Umbilical cord (tissue), 2 donors: ENCODE data around the gene AJUBA. TPM values are rescaled to one million over a fixed set of nuclear protein-coding genes. Genes with fewer than 3 reads are reported as not detected.
"Not testable (repeated sequence)": the region's sequence is repeated elsewhere in the genome, so short reads cannot be mapped to it uniquely, and the experiment has no call there.

Experiments used
- DNase-seq: peaks from one replicate; pipeline ENCODE4 v3.0.0-alpha.2; 2015; ENCODE audit warnings: low spot score
- total RNA-seq: library from RNA; depleted of rRNA; stranded (reverse); fragments of >200 nt; gene quantifications from one replicate; pipeline ENCODE4 v1.2.3, GENCODE V29; 2014; ENCODE audit warnings: low replicate concordance; ENCODE audit not compliant: insufficient read depth

AJUBA gene
- total RNA-seq, 1 donor from 2014 or later = 69.1 TPM

DNA sequence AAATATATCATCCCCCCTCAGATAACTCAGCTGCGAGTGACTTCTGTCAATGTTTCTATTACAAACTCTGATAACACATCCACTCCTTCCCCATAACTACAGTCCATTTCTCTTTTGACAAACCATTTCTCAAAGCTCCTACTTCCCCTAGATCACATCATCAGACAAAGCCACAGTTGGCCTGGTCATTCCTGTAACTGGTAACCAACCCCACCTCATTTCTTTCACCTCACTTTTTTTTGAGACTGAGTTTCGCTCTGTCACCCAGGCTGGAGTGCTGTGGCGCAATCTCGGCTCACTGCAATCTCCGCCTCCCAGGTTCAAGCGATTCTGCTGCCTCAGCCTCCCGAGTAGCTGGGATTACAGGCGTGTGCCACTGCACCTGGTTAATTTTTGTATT is 30.6 kb downstream of the AJUBA start:
- DNase-seq = not testable (repeated sequence)

DNA sequence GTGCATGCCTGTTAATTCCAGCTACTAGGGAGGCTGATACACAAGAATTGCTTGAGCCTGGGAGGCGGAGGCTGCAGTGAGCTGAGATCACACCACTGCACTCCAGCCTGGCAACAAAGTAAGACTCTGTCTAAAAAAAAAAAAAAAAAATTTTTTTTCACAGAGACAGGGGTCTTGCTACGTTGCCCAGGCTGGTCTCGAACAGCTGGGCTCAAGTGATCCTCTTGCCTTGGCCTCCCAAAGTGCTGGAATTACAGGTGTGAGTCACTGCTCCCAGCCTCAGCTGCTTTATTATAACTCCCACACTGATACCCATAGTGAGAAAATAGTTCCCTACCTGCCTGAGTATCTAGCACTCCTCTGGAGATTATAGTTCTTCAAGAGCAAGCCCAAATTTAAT is 36.7 kb downstream of the AJUBA start:
- DNase-seq = no peak

DNA sequence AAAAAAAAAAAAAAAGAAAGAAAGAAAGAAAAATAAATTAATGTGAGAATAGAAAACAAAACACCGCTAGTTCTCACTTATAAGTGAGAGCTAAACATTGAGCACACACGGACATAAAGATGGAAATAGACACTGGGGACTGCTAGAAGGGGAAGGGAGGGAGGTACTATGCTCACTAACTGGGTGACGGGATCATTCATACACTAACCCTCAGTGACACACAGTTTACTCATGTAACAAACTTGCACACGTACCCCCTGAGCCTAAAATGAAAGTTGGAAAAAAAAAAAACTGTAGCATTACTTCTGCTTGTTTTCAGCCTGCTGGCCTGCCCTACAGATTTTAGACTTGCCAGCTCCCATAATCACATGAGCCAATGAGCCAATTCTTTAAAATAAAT is 42.7 kb downstream of the AJUBA start:
- DNase-seq = no peak

- no peak for DNase-seq
These were observed 47.2 kb downstream of the AJUBA start for GRCh38 chr14:22935156-22935555.

DNA sequence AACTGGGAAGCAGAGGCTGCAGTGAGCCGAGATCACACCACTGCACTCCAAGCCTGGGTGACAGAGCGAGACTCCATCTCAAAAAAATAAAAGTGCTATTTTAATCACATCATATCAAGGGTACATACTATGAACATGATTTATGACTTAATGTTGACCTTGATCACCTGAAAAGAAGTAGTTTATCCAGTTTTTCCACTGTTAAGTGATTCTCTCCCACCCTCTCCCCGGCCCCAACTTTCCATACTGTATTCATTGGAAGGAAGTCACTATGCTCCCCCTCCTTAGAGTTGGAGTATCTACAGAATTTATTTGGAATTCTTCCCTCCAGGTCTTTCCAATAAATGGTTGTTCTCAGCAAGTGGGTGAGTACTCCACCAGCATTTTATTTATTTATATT is 50.2 kb downstream of the AJUBA start:
- DNase-seq = no peak

DNA sequence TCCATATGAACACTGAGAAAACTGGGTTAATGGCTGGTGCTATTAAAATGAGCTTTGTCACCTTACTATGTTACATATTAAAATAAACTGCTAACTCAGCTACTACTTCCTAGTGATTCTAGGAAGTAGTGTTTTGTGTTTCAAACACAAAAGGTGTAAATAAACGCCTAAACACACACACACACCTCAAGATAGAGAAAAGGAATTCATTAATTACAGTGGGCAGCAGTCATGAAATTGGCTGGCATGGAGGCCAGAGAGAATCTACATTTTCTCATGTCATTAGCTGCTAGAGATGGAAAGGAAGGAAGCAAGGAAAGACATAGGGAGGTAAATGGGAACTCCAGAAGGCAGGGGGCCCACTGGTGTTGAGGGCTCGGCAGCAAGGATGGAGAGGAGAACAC is 52.4 kb downstream of the AJUBA start:
- DNase-seq = no peak

GRCh38 chr14:22929104-22929960 is 53.0 kb downstream of the AJUBA start, which contains the start of gene PRMT5:
Gene PRMT5, minus strand, starts transcription at chr14:22929376. Its CDS starts 15 bp downstream, at chr14:22929361.
- DNase-seq = peak; percentile 100

- peak; percentile 17 for DNase-seq
These were observed 53.9 kb downstream of the AJUBA start for GRCh38 chr14:22928237-22929103.

- no peak for DNase-seq
These were observed 56.0 kb downstream of the AJUBA start for GRCh38 chr14:22926316-22926715.

- DNase-seq = no peak
These were observed 56.8 kb downstream of the AJUBA start for GRCh38 chr14:22925513-22925912.

- no peak for DNase-seq
These were observed 58.6 kb downstream of the AJUBA start for GRCh38 chr14:22923746-22924145.

DNA sequence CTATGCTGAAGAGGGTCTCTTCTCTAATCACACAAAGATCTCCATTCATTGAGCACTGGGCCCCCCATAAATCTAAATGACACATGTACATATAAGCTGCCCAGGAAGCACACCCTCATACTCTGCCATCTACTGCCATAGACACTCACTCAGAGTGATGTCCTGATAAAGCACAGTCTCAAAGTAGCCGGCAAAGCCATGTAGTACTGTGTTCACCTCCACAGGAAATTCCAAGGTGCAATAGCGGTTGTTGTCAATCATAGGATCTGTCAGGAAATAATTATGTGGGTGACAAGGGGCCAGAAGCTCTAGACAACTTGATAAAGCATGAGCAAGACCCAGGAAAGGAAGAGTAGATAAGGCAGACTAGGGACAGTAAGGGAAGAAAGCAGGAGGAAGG is 60.1 kb downstream of the AJUBA start:
- no peak for DNase-seq

Other genes starting within 250 kb of the AJUBA start
- 20.7 TPM for gene OXA1L, start 215.9 kb downstream of the AJUBA start, total RNA-seq
- gene SLC7A7, start 167.1 kb downstream of the AJUBA start, total RNA-seq = 4.8 TPM
- 22.4 TPM for gene MRPL52, start 152.7 kb downstream of the AJUBA start, total RNA-seq
- 103 TPM for gene MMP14, start 146.0 kb downstream of the AJUBA start, total RNA-seq
- gene LRP10, start 110.8 kb downstream of the AJUBA start, total RNA-seq = 22.9 TPM
- not detected for gene REM2, start 99.3 kb downstream of the AJUBA start, total RNA-seq
- gene RBM23, start 63.4 kb downstream of the AJUBA start, total RNA-seq = 56.8 TPM
- gene PRMT5, start 53.2 kb downstream of the AJUBA start, total RNA-seq = 86.9 TPM
- gene HAUS4, start 25.5 kb downstream of the AJUBA start, total RNA-seq = 27.0 TPM
- gene C14orf93, start 27.6 kb upstream of the AJUBA start, total RNA-seq = 12.3 TPM
- 100 TPM for gene PSMB5, start 52.3 kb upstream of the AJUBA start, total RNA-seq
- 2.2 TPM for gene PSMB11, start 59.7 kb upstream of the AJUBA start, total RNA-seq
- gene CDH24, start 75.0 kb upstream of the AJUBA start, total RNA-seq = 5.3 TPM
- gene ACIN1, start 112.6 kb upstream of the AJUBA start, total RNA-seq = 52.5 TPM
- 15.4 TPM for gene C14orf119, start 113.0 kb upstream of the AJUBA start, total RNA-seq
- gene CIROP, start 122.4 kb upstream of the AJUBA start, total RNA-seq = 0.72 TPM
- 6.0 TPM for gene CEBPE, start 136.7 kb upstream of the AJUBA start, total RNA-seq
- 25.0 TPM for gene SLC7A8, start 201.1 kb upstream of the AJUBA start, total RNA-seq